ENCODE measurements around the gene BSND.

- no peak for TF ChIP-seq CTCF (IDR thresholded peaks at IDR 0.05)
- no peak for TF ChIP-seq POLR2A (IDR thresholded peaks at IDR 0.05)
These were observed 48.7 kb upstream of the BSND start for GRCh38 chr1:54950006-54950368.
